Right lobe of liver (tissue), 4 donors: ENCODE results near the gene DTNA.

Experiments used
- POLR2A ChIP-seq: fragments of 450-650 bp; IDR thresholded peaks from one replicate; pipeline ENCODE4 v1.6.1; 2017; ENCODE audit warnings: antibody characterized with exemption, mild to moderate bottlenecking
- TF ChIP-seq, protein P1 (sequence below), 4 donors: fragments of 200-600 bp in 3 of 4; fragments of 450-650 bp in 1 of 4; IDR thresholded peaks; one replicate each; pipeline versions ENCODE4 v1.5.1 to v1.8.0; 2016 to 2022; ENCODE audit warnings: antibody characterized with exemption in 4 of 4, mild to moderate bottlenecking in 2 of 4
- donor health status: DM: no; HTN: no; CAD: no.
- donor health status: DM: no; HTN: no; CAD: no.
- donor health status: DM: no; HTN: yes; CAD: no.

DNA sequence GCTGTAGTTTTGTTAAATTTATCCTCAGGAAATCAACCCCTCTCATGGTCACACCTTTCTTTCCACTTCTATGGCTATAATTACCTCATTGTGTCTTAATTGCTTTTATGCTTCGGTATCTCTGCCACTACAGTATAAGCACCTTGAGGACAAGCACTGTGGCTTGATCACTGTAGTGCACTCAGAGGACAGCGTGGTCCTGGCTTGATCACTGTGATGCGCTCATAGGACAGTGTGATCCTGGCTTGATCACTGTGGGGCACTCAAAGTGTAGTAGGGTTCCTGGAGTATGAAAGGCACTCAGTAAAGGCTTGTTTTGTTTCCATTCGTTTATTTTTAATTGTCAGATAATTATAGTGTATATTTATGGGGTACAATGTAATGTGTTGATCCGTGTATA, 44.2 kb downstream of the DTNA start:
- TF ChIP-seq, protein P1, sequence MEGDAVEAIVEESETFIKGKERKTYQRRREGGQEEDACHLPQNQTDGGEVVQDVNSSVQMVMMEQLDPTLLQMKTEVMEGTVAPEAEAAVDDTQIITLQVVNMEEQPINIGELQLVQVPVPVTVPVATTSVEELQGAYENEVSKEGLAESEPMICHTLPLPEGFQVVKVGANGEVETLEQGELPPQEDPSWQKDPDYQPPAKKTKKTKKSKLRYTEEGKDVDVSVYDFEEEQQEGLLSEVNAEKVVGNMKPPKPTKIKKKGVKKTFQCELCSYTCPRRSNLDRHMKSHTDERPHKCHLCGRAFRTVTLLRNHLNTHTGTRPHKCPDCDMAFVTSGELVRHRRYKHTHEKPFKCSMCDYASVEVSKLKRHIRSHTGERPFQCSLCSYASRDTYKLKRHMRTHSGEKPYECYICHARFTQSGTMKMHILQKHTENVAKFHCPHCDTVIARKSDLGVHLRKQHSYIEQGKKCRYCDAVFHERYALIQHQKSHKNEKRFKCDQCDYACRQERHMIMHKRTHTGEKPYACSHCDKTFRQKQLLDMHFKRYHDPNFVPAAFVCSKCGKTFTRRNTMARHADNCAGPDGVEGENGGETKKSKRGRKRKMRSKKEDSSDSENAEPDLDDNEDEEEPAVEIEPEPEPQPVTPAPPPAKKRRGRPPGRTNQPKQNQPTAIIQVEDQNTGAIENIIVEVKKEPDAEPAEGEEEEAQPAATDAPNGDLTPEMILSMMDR (IDR thresholded peaks at IDR 0.05) = no peak
- TF ChIP-seq POLR2A = no peak
